Measurements from ENCODE around the gene MBOAT1.
"Not testable (repeated sequence)": the region's sequence is repeated elsewhere in the genome, so short reads cannot be mapped to it uniquely, and the experiment has no call there.

Gene MBOAT1

GRCh38 chr6:20172842-20173456, 39.3 kb downstream of the MBOAT1 start:
- no peak for DNase-seq (ENCODE audit: low read depth in 2 of 2)

- no peak for DNase-seq (ENCODE audit: low read depth in 2 of 2)
Measured at GRCh38 chr6:20170455-20171148, 41.7 kb downstream of the MBOAT1 start.

- DNase-seq (ENCODE audit: low read depth in 2 of 2), result no peak
Measured at GRCh38 chr6:20169786-20170185, 42.5 kb downstream of the MBOAT1 start.

GRCh38 chr6:20169119-20169557, 43.1 kb downstream of the MBOAT1 start:
- DNase-seq (ENCODE audit: low read depth in 2 of 2), result no peak

GRCh38 chr6:20168690-20169089, 43.6 kb downstream of the MBOAT1 start:
- no peak for DNase-seq (ENCODE audit: low read depth in 2 of 2)

- DNase-seq (ENCODE audit: low read depth in 2 of 2), result no peak
Measured at GRCh38 chr6:20167601-20168000, 44.7 kb downstream of the MBOAT1 start.

GRCh38 chr6:20166210-20166609, 46.1 kb downstream of the MBOAT1 start:
- no peak for DNase-seq (ENCODE audit: low read depth in 2 of 2)

GRCh38 chr6:20162515-20162914, 49.8 kb downstream of the MBOAT1 start:
- no peak for DNase-seq (ENCODE audit: low read depth in 2 of 2)

- no peak for DNase-seq (ENCODE audit: low read depth in 2 of 2)
Measured at GRCh38 chr6:20160541-20161283, 51.6 kb downstream of the MBOAT1 start.

- DNase-seq (ENCODE audit: low read depth in 2 of 2), result no peak
Measured at GRCh38 chr6:20159781-20160540, 52.3 kb downstream of the MBOAT1 start.

- no peak for DNase-seq (ENCODE audit: low read depth in 2 of 2)
Measured at GRCh38 chr6:20159098-20159497, 53.2 kb downstream of the MBOAT1 start.

- no peak for DNase-seq (ENCODE audit: low read depth in 2 of 2)
Measured at GRCh38 chr6:20158676-20159075, 53.6 kb downstream of the MBOAT1 start.

- DNase-seq (ENCODE audit: low read depth in 2 of 2), result no peak
Measured at GRCh38 chr6:20156824-20157223, 55.4 kb downstream of the MBOAT1 start.

GRCh38 chr6:20154753-20155152, 57.5 kb downstream of the MBOAT1 start:
- no peak for DNase-seq (ENCODE audit: low read depth in 2 of 2)

- DNase-seq (ENCODE audit: low read depth in 2 of 2), result no peak
Measured at GRCh38 chr6:20153194-20153593, 59.1 kb downstream of the MBOAT1 start.

- no peak for DNase-seq (ENCODE audit: low read depth in 2 of 2)
Measured at GRCh38 chr6:20148433-20148832, 63.8 kb downstream of the MBOAT1 start.

- no peak for DNase-seq (ENCODE audit: low read depth in 2 of 2)
Measured at GRCh38 chr6:20147469-20147868, 64.8 kb downstream of the MBOAT1 start.

- DNase-seq (ENCODE audit: low read depth in 2 of 2), result not testable (repeated sequence)
Measured at GRCh38 chr6:20146831-20147230, 65.4 kb downstream of the MBOAT1 start.

- DNase-seq (ENCODE audit: low read depth in 2 of 2), result no peak
Measured at GRCh38 chr6:20146291-20146690, 66.0 kb downstream of the MBOAT1 start.

GRCh38 chr6:20142866-20143265, 69.4 kb downstream of the MBOAT1 start:
- no peak for DNase-seq (ENCODE audit: low read depth in 2 of 2)

GRCh38 chr6:20141931-20142330, 70.3 kb downstream of the MBOAT1 start:
- DNase-seq (ENCODE audit: low read depth in 2 of 2), result no peak

All from stimulated activated CD8-positive, alpha-beta memory T cell treated with anti-CD3 and anti-CD28 coated beads, Interleukin-15, amount 100 ng/mL, for 4 hours (primary cell).